HUES64 (cell line): ENCODE data around the gene TRPC4AP.
"Not testable (repeated sequence)": the region's sequence is repeated elsewhere in the genome, so short reads cannot be mapped to it uniquely, and the experiment has no call there.

Experiments used
- H3K27ac ChIP-seq: 2 replicates; pipeline ENCODE4 v1.7.0; 2013; ENCODE audit warnings: low read depth, low read length, inconsistent platforms
- H3K27me3 ChIP-seq: 2 replicates; pipeline ENCODE4 v1.6.1; 2013; ENCODE audit warnings: mild to moderate bottlenecking, low read length; ENCODE audit not compliant: insufficient read depth
- H3K36me3 ChIP-seq: 2 replicates; pipeline ENCODE4 v1.6.1; 2013; ENCODE audit warnings: mild to moderate bottlenecking, low read length; ENCODE audit not compliant: insufficient read depth
- H3K4me1 ChIP-seq: 2 replicates; pipeline ENCODE4 v1.6.1; 2013; ENCODE audit warnings: mild to moderate bottlenecking, low read length, moderate library complexity; ENCODE audit not compliant: insufficient read depth
- H3K4me3 ChIP-seq: 2 replicates; pipeline ENCODE4 v1.5.1; 2013; ENCODE audit warnings: mild to moderate bottlenecking, low read length, moderate library complexity
- H3K9ac ChIP-seq: 2 replicates; pipeline ENCODE4 v1.6.1; 2013; ENCODE audit warnings: mild to moderate bottlenecking, low read depth, low read length
- H3K9me3 ChIP-seq: 2 replicates; pipeline ENCODE4 v1.6.1; 2013; ENCODE audit warnings: low read depth, low read length; ENCODE audit not compliant: insufficient read depth
- WGBS: fragments of 150-250, 120-280 bp; methylation state at CpG from one replicate; pipeline ENCODE4 v1.1.7; 2013; ENCODE audit warnings: missing lambda C conversion rate; 5-methylcytosine and 5-hydroxymethylcytosine counted together

TRPC4AP gene

DNA sequence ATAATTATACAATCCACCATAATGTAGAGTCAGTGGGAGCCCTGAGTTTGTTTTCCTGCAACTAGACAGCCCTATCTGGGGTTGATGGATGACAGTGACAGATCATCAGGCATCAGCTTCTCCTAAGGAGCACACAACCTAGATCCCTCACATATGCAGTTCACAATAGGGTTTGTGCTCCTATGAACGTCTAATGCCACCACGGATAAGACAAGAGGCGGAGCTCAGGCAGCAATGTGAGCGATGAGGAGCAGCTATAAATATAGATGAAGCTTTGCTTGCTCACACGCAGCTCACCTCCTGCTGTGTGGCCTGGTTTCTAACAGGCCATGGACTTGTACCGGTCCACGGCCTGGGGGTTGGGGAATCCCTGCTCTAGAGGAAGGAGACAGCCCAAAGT, 28.6 kb upstream of the TRPC4AP start:
- Histone ChIP-seq H3K27me3 (no peaks in the 10 kb centered on the region), H3K9me3 (no peaks in the 10 kb centered on the region), H3K36me3 (peaks cover 74% of the 10 kb centered on the region), H3K4me1 (no peaks in the 10 kb centered on the region), H3K9ac (no peak overlapping the region), H3K4me3 (no peak overlapping the region), H3K27ac (no peak overlapping the region)
- 97% methylated on average over 7 of the region's 7 CpGs for WGBS

DNA sequence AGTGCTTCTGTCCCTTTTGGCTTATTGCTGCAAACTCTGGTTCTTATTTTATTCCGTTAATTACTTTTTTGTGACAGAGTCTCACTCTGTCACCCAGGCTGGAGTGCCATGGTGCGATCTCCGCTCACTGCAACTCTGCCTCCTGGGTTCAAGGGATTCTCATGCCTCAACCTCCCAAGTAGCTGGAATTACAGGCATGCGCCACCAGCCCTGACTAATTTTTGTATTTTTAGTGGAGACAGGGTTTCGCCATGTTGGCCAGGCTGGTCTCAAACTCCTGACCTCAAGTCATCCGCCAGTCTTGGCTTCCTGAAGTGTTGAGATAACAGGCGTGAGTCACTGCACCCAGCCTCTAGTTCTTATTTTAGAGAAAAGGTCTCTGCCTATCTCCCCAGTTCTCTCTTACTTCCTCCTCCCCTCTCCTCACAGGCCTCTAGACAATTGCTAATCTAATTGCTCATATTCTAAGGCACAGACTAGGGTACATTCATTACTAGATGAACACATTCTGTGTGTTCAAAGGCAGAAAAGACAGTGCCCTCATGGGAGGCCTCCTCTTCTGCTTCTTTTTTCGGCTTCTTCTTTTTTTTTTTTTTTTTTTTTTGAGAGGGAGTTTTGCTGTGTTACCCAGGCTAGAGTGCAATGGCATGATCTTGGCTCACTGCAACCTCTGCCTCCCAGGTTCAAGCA, 27.6 kb upstream of the TRPC4AP start:
- H3K4me1 ChIP-seq = no peaks in the 10 kb centered on the region
- peaks cover 77% of the 10 kb centered on the region for H3K36me3 ChIP-seq
- 91% methylated on average over 8 of the region's 8 CpGs for WGBS
- no peak overlapping the region for H3K9ac ChIP-seq
- H3K27me3 ChIP-seq = no peaks in the 10 kb centered on the region
- no peak overlapping the region for H3K27ac ChIP-seq
- H3K4me3 ChIP-seq = no peak overlapping the region
- H3K9me3 ChIP-seq = no peaks in the 10 kb centered on the region

GRCh38 chr20:35117629-35118028, 25.0 kb upstream of the TRPC4AP start:
- 95% methylated on average over 1 of the region's 1 CpG for WGBS
- no peak overlapping the region for H3K27ac ChIP-seq
- H3K36me3 ChIP-seq = peaks cover 62% of the 10 kb centered on the region
- H3K4me3 ChIP-seq = no peak overlapping the region
- H3K9me3 ChIP-seq = no peaks in the 10 kb centered on the region
- H3K9ac ChIP-seq = no peak overlapping the region
- no peaks in the 10 kb centered on the region for H3K4me1 ChIP-seq
- no peaks in the 10 kb centered on the region for H3K27me3 ChIP-seq

- no peak overlapping the region for H3K9ac ChIP-seq
- no peaks in the 10 kb centered on the region for H3K9me3 ChIP-seq
- H3K27ac ChIP-seq = no peak overlapping the region
- no peaks in the 10 kb centered on the region for H3K4me1 ChIP-seq
- H3K4me3 ChIP-seq = no peak overlapping the region
- no peaks in the 10 kb centered on the region for H3K27me3 ChIP-seq
- H3K36me3 ChIP-seq = peaks cover 61% of the 10 kb centered on the region
Observed at GRCh38 chr20:35117196-35117595, 24.6 kb upstream of the TRPC4AP start.

DNA sequence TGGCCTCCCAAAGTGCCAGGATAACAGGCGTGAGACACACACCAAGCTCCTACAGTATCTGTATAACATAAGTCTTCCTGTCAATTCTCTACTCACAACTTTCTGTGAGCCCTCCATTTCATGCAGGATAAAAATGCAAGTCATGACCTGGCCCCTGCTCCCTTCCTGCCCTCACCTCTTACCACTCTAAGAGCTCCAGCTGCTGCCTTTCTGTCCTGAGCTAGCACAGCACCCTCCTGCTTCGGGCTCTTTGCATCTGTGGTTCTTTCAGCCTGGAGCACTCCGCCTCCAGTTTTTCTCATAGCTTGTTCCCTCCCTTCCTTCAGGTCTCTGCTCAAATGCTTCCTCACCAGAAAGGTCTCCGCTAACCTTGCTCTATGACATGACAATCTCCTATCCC, 23.7 kb upstream of the TRPC4AP start:
- Histone ChIP-seq H3K27ac (no peak overlapping the region), H3K9ac (no peak overlapping the region), H3K9me3 (no peaks in the 10 kb centered on the region), H3K36me3 (peaks cover 52% of the 10 kb centered on the region), H3K4me3 (no peak overlapping the region), H3K4me1 (no peaks in the 10 kb centered on the region), H3K27me3 (no peaks in the 10 kb centered on the region)
- WGBS = 93% methylated on average over 4 of the region's 4 CpGs

DNA sequence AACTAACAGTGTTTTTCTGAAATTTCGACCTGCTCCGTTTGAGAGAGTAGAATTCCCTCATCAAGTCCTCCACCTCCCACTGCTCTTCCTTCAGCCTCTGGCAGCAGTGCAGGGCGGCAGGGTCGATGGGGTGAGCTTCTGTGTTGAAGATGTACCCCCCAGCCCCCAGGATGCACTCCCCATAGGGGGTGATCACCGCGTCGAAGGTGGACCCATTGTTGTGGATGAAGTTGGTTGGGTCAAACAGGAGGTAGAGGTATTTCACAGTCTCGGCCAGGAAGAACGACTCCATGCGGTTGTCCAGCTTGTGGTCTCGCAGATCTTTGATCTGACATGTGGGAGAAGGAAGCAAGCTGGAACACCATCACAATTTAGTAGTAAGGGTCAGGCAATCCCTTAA, 23.0 kb upstream of the TRPC4AP start:
- H3K9ac ChIP-seq = no peak overlapping the region
- 92% methylated on average over 11 of the region's 11 CpGs for WGBS
- H3K9me3 ChIP-seq = no peaks in the 10 kb centered on the region

DNA sequence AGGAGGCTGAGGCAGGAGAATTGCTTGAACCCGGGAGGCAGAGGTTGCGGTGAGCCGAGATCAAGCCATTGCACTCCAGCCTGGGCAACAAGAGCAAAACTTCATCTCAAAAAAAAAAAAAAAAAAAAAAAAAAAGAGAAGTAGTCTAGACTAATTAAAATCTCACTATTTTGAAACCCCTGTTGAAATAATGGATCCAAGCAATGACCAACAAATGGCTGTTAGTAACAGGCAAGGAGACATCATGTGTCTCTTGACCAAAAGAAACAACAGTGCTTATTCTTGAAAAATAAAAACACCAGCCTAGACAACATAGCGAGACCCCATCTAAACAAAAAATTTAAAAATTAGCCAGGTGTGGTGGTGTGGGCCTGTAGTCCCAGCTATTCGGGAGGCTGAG, 19.7 kb upstream of the TRPC4AP start:
- not testable (repeated sequence) for H3K9me3 ChIP-seq, H3K4me1 ChIP-seq, H3K4me3 ChIP-seq, H3K9ac ChIP-seq, H3K27ac ChIP-seq, H3K27me3 ChIP-seq
- peaks cover 21% of the 10 kb centered on the region for H3K36me3 ChIP-seq
- 50% methylated on average over 2 of the region's 5 CpGs for WGBS

More for the DNA sequence above, 23.0 kb upstream of the TRPC4AP start:
- no peak overlapping the region for H3K27ac ChIP-seq
- H3K27me3 ChIP-seq = no peaks in the 10 kb centered on the region
- H3K4me1 ChIP-seq = no peaks in the 10 kb centered on the region
- H3K36me3 ChIP-seq = peaks cover 48% of the 10 kb centered on the region
- no peak overlapping the region for H3K4me3 ChIP-seq

DNA sequence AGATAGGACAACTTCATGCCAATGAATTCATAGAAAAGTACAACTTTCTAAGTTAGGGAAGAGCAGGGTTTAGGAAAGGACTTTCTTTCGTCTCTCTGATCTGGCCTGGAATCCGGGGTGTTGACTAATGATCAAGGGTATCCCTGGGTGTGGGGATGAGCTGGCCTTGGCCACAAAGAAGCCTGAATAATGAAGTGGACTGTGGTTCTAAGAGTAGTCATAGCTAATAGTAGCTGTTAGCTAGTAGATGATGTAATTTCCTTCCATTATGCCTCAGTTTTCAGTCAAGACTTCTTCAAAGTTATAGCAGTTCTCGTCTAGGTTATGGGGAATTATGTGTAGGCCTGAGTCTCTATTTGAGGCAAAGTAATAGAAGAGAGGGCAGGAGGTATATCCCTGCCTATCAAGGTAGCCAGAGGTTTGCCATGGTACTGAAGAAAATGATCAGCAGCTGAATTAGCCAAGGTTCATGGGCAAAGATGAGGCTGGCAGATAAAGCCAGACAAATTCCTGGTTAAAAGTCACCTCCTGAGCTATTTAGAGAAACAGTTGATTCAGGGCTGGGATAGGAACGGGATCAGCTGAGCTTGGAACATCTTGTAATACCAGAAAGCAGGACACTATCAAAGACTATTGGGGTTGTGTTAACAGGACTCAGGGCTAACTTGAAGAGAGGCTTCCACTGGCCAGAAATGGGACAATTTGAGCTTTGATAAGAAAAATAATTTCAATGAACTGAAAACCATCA, 18.7 kb upstream of the TRPC4AP start:
- Histone ChIP-seq H3K27ac (no peak overlapping the region), H3K4me3 (no peak overlapping the region), H3K27me3 (no peaks in the 10 kb centered on the region), H3K36me3 (peaks cover 17% of the 10 kb centered on the region), H3K4me1 (no peaks in the 10 kb centered on the region), H3K9ac (no peak overlapping the region), H3K9me3 (no peaks in the 10 kb centered on the region)
- 88% methylated on average over 4 of the region's 4 CpGs for WGBS

- H3K9me3 ChIP-seq = no peaks in the 10 kb centered on the region
- WGBS = 95% methylated on average over 4 of the region's 4 CpGs
- no peak overlapping the region for H3K27ac ChIP-seq
Observed at GRCh38 chr20:35108921-35109320, 16.3 kb upstream of the TRPC4AP start.

GRCh38 chr20:35106827-35107380, 14.3 kb upstream of the TRPC4AP start:
- H3K4me3 ChIP-seq = no peak overlapping the region
- H3K4me1 ChIP-seq = no peaks in the 10 kb centered on the region
- no peaks in the 10 kb centered on the region for H3K9me3 ChIP-seq
- H3K27ac ChIP-seq = no peak overlapping the region
- 100% methylated on average over 1 of the region's 1 CpG for WGBS
- H3K27me3 ChIP-seq = no peaks in the 10 kb centered on the region
- H3K36me3 ChIP-seq = no peaks in the 10 kb centered on the region
- H3K9ac ChIP-seq = no peak overlapping the region

More at GRCh38 chr20:35108921-35109320, 16.3 kb upstream of the TRPC4AP start:
- no peaks in the 10 kb centered on the region for H3K27me3 ChIP-seq
- H3K4me3 ChIP-seq = no peak overlapping the region
- H3K36me3 ChIP-seq = 0 out of 2 replicates have a peak, but pooled peaks cover 2% of the 10 kb centered on the region
- H3K9ac ChIP-seq = no peak overlapping the region
- H3K4me1 ChIP-seq = no peaks in the 10 kb centered on the region

- H3K9ac ChIP-seq = no peak overlapping the region
- WGBS = 100% methylated on average over 1 of the region's 3 CpGs
- H3K36me3 ChIP-seq = no peaks in the 10 kb centered on the region
- no peak overlapping the region for H3K27ac ChIP-seq
- no peaks in the 10 kb centered on the region for H3K27me3 ChIP-seq
- no peaks in the 10 kb centered on the region for H3K4me1 ChIP-seq
- H3K9me3 ChIP-seq = no peaks in the 10 kb centered on the region
- H3K4me3 ChIP-seq = no peak overlapping the region
Observed at GRCh38 chr20:35104685-35105295, 12.2 kb upstream of the TRPC4AP start.
